Activated CD8-positive, alpha-beta memory T cell treated with anti-CD3 and anti-CD28 coated beads for 36 hours (primary cell): ENCODE data around the gene ANGPTL2. TPM values are rescaled to one million over a fixed set of nuclear protein-coding genes. Genes with fewer than 3 reads are reported as not detected.

Experiments used
- CTCF ChIA-PET: fragments of 350-600 bp; sonication (Branson Sonifier 250); formaldehyde crosslinking; loops from one replicate; lab custom pipeline; 2021; ENCODE audit warnings: antibody characterized with exemption; lab: Charles Lee
- POLR2A ChIA-PET: fragments of 350-600 bp; sonication (Branson Sonifier 250); formaldehyde crosslinking; loops from one replicate; lab custom pipeline; 2021; ENCODE audit warnings: antibody characterized with exemption; lab: Charles Lee
- total RNA-seq, 2 experiments: library from RNA; stranded (reverse); gene quantifications; one replicate each; pipeline ENCODE4 v1.2.3, GENCODE V29; 2021

The ANGPTL2 gene
- total RNA-seq, 2 experiments from 2014 or later: not detected

DNA sequence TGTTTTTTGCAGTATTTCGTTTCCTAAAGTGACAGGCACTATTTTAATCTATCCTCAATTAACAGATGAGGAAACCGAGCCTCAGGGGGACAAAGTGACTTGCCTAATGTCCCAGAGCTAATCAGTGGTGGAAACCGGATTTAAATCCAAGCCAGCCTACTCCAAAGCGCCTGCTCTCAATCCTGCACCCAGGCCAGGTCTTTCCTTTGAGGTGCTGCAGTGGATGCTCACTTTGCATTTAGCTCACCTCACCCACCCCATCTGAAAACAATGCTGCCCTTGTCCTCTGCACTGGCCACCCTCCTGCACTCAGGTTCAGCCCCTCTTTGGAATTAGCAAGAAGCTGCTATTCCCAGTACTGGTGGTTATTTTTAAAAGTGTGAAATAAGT is 16.0 kb downstream of the ANGPTL2 start:
- ChIA-PET POLR2A (no interaction called here), CTCF (no interaction called here)

DNA sequence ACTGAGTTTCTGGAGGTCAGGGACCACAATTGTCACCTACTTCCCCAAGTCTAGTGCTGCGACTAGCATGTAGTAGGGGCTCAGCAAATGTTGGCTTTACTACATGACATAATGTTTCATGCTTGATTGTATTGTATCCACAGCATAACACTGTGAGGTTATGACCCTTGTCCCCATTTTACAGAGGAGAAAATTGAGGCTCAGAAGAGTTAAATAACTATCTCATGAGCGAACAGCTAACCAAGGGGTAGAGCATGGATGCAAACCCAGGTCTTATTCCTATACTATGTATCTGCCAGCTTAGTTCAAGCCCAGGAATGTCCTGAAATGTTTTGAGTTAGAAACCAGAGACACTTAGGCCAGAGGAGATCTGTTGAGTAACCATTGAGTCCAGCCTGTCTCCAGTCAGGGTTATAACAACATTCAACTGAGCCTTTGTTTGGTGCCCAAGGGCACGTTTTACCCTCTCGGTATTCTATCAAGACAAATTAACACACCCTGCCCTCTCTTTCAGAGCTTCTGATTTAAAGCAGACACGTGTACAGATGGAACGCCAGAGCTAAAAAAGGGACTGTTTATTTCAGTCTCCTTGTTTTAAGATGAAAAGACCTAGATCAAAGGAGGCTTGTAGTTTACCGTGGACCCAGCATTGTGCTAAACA is 16.5 kb downstream of the ANGPTL2 start:
- ChIA-PET POLR2A (no interaction called here), CTCF (no interaction called here)

DNA sequence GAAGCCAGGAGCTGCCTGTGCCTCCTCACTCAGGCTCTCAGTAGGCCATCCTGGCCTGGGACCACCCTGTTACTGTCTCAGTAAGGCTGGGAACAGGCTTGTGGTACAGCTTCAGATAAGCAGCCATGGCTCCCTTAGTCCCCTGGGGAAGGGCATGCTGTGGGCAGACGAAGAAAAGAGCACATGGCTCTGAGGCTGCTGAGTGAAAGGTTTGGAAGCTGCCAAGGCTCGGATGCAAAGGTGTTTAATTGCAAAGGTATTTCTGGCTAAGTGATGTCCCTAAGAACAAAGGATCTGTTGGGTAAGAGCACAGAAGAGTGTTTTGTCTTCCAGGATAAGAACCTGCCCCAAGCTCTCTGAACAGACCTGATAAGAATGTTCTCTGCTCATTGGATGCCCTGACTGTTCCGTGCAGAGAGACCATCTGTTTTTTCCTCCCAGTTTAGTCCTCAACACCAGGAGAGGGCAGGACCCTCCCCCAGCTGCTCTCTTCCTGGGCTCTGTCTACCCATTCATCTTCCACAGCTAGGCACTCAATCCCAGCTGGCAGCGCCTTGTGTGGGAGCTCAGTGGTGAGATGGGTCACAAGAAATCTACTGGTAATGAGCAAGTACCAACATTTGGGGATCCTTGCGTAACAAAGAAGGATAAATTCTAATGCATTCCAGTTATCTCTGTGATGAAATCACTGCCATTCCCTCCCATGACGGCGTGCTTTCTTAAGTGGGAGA is 17.7 kb downstream of the ANGPTL2 start:
- ChIA-PET CTCF (no interaction called here), POLR2A (no interaction called here)

DNA sequence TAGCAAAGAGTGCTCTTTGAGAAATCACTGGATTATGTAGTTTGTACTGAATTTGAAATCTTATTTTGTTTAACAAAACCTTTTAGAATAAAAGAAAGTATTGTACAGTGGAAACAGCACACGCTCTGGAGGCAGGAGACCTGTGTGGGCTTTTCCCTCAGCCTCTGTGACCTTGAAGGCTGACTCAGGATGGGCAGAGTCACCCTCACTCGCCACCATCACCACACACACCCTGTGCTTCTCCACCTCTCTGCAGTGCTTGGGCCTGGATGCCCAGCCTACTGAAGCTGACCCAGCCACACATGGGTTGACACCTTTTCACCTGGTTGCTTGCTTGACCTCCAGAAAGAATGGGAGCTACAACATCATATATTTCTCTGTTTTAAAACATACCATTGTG is 19.6 kb downstream of the ANGPTL2 start:
- CTCF ChIA-PET: no interaction called here

DNA sequence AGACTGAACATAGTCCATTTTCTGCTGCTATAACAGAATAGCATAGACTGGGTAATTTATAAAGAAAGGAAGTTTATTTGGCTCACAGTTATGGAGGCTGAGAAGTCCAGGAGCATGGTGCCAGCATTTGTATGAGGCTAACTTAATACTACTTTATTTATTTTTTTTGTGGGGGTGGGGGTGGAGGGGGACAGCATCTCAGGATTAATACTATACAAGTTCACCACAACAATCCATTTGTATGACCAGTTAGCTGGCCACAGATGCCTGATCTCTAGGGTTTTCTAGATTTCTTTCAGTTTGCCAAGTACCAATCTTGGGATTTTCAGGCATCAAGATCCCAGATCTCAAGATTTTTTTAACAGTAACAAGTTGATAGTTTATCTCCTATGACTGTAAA is 20.3 kb downstream of the ANGPTL2 start:
- ChIA-PET CTCF (no interaction called here), POLR2A (no interaction called here)

More for the DNA sequence above, 19.6 kb downstream of the ANGPTL2 start:
- POLR2A ChIA-PET: no interaction called here

DNA sequence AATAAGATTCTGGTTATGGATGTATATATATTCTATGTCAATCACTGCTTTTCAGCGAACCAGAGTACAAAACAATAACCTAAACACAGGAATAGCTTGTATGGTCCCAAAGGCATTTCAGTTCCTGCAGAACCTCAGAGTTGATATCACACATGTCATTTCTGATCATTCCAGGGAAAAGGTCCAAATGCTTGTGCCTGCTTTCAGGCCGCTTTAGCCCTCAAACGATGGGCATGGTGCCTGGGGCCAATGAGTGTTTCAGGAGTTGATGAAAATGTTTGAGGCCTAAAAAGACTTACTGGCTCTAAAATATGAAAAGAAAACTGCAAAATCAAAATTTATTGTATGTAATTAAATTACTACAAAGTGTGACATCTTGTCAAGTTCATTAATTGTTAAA is 22.8 kb downstream of the ANGPTL2 start:
- ChIA-PET POLR2A (no interaction called here), CTCF (no interaction called here)

DNA sequence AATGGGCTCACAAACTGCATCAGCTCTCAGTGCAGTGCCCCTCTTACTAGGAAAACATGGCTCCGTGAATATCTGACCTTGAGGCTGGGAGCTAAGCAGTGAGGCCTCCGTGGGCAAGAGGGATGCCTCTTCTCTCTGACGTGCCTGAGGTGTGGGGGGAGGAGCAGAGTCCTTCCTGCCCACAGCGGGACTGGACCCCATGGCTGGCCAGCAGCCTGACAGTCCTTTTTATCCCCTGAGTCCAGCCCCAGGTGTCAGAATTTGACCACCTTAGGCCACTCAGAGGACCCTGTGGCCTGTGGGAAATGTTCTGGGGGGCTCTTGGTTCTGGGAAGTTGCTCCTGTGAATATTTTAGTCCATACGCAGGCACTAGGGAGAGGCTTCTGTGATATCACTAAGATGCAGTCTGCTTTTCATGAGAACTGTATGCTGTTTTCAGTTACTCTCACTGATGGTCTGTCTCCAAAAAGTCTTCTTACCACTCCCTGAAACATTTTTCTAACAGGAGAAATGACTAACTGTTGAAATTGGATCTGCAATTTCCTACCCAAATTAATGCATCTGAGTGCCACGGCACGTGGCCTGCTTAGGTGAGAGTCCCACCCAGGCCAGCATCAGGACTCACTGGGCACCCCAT is 23.4 kb downstream of the ANGPTL2 start:
- POLR2A ChIA-PET: no interaction called here
- CTCF ChIA-PET: no interaction called here

DNA sequence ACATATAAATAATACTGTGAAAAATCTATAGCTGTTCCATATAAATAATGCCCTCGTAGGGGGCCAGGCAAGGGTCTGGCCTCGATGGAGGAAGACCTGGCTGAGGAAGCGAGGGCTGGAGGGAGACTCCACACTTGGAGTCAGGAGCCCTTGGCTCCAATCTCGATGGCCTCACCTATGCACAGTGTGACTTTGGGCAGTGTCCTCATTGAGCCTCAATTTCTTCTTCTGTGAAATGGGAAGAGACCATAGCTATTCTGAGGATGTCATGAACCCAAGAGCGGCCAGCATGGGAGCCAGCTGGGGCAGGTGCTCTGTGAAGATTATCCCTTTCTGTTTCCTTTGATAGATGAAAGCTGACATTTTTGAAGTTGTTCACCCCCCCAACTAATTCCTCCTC is 24.8 kb downstream of the ANGPTL2 start:
- POLR2A ChIA-PET: no interaction called here
- CTCF ChIA-PET: no interaction called here

DNA sequence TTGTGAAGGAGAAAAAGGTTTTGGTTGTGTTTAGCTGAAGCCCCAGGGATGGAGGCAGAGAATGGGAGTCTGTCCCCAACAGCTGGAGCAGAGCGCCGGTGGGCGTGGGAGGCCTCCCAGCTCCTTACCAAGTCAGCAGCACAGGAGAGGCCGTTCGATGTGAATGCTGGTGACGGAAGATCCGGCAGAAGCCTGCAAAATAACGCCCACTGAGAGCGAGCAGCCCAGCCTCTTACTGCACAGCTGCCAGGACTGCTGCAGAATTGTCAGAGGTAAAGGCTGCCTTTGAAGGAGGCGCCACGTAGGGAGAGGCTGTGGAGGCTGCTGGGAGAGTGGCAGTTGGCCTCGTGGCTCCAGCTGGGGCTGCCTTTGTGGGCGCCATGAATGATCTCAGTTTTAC is 26.2 kb downstream of the ANGPTL2 start:
- ChIA-PET POLR2A (no interaction called here), CTCF (no interaction called here)

DNA sequence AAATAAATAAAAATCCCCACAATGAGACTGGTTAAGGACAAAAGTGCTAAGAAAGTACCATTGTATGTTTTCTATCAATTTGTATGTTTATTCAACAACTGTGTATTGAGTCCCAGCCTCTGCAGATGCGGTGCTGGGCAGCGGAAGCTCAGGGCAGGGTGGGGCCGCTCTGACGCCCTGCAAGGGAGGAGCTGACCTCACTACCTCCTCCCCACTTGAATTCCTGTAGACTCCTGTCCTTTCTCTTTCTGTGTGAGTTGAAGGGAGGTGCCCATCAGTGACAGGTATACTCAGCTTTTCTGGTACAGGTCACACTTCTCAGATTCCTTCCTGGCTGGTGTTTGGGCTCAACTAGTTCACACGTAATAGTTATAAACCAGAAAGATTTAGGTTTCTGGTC is 27.0 kb downstream of the ANGPTL2 start:
- ChIA-PET CTCF (no interaction called here), POLR2A (no interaction called here)

DNA sequence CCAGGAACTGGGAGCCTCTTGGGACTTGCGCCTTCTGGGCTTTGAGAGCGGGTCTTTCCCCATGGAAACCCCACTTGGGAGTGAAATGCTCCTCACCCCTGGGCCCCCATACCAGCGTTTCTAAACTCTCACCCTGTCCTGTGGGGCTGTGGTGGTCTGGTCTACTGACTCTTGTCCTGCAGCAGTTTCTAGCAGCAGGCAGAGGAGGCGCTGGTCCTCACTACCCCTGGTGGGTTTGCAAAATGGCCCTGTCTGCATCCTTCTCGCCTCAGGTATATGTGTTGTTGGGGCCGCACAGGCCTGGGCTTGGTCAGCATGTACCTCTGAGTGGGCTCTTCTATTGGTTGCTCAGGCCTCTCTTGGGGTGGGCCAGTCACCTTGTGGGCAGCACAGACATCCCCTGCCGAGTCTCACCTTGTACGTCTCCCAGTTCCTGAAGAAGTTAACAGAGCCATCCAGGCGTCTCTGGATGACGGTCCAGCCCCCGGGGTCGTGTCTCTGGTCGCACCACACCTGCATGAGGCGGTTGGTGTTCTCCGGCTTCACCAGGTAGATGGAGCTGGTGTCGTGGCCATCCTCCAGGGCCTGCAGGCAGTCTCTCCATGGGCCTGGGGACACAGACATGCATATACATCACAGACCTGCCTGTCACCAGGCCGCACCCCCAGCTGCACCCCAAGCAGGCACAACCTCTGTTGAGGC is 29.0 kb downstream of the ANGPTL2 start:
- ChIA-PET POLR2A (no interaction called here), CTCF (no interaction called here)

DNA sequence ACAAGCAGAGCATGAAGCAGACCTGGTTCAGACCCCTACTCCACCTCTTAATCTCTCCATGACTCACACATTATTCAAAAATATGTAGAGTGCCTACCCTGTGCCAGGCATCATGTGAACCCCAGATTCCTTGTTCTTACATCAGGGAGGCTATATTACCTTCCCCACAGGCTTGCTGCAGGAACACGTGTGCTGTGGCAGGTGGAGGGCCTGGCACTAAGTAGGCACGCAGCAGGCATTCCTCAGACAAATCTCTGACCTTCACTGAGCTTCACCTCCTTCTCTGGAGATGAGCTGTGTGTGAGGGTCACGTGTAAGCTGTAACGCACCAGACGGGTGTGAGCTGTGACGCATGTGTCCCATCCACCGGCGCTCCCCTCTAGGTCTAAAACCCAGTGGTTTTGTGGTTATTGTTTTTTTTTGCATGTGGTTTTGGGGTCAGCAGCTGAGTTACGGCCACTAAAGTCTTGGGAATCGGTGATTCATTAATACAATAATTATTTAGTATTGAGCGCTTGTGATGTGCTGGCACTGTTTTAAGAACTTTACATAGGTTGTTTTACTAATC is 30.3 kb downstream of the ANGPTL2 start:
- ChIA-PET CTCF (no interaction called here), POLR2A (no interaction called here)

DNA sequence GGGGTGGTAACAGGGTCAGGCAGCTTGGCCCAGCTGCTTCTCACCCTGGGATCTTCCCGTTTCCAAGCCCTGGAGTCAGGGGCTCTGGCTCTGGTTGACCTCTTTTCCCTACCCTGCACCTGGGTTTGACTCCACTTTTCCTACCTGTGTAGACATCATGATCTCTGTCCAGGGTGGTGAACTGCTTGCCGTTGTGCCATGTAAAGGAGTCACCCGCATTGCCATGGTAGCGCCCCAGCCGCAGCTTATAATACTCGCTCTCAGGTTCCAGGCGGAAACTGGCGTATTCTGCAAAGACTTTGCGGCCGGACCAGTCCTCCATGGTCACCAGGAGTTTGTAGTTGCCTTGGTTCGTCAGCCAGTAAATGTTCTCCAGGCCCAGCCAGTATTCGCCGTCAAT is 30.9 kb downstream of the ANGPTL2 start:
- POLR2A ChIA-PET: no interaction called here
- CTCF ChIA-PET: no interaction called here

DNA sequence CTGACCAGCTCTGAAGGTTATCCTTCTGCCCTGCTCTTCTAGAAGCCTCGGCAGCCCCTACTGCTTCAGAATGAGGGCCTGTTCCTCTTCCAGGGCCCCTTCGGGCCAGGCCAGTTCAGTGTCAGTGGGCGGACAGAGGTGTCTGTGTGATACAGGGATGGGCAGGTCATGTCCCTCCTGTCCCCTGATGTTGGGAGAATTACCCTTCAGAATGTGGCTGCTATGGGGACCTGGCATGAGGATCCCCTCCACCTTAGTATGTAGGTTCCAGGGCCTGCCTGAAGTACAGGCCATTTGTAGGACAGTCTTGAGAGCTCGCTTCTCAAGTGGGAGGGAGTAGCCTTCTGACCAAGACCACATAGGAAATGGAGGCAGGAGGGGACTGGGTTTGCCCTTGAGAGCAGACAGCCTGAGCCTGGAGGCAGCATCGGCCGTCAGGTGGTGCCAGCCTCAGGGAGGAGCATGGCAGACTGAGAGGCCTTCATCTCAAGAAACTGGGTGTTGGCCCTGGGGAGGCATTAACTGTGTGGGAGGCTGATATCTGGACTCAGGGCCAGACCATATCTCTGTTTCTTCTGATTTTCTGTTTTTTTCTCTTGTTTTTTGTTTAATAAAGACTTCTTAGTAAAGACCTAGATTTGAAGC is 32.0 kb downstream of the ANGPTL2 start:
- CTCF ChIA-PET: no interaction called here
- POLR2A ChIA-PET: no interaction called here

DNA sequence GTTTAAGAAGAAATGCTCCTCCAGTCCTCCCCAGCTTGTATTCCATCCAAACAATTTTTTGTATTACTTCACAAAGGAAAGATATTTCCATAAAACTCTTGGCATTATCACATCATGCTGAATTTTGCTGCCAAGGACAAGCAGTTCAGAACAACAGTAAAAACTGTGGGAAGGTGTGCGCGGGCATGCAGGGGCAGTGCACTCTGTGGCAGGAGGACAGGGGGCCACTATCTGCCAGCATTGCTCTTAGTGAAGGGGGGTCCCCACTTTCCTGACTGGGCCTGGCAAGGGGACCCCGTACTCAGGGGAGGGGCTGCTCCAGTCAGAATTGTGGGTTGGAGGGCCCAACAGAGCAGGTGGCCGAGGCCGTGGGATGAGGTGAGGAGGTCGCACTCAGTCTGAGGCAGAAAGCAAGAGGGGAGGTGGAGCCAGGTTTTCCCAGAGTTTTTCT is 32.8 kb downstream of the ANGPTL2 start:
- ChIA-PET POLR2A (no interaction called here), CTCF (no interaction called here)

DNA sequence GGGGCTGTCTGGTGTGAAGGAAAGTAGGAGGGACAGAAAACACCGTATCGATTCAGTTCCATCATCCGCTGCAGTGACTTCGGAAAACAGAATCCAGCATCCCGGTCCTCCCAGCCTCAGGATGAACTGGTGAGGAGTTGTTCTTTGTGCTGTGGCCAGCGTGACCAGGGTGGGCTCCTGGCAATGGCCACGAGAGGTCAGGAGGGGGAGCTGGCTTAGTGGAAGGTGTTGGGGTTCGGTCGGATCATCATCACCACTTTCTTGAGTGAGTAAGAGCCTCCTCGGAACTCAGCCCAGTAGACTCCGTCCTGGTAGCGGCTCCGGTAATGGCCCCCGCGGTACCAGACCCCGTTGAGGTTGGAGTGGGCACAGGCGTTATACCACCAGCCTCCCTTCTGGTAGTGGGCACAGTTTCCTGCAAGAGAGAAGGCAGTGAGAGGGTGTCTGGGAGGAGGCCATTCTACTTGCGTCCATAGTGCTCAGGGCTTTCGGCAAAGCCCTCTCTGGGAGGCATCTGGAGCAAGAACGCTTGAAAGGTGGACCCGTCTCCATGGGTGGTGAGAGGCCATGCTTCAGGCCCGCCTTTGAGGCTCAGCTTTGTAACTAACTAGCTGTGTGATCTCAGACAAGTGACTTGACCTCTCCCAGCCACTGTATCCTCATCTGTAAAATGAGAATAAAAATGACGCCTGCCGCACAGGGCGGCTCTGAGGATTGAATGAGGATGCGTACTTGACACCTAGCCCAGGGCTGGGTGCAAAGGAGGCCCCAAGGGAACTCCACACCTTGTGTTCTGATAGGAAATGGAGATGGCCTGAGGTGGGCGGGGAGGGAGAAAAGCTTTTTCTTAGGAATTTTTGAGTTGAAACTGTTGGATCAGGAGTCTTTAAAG is 33.5 kb downstream of the ANGPTL2 start:
- CTCF ChIA-PET: no interaction called here
- POLR2A ChIA-PET: no interaction called here

DNA sequence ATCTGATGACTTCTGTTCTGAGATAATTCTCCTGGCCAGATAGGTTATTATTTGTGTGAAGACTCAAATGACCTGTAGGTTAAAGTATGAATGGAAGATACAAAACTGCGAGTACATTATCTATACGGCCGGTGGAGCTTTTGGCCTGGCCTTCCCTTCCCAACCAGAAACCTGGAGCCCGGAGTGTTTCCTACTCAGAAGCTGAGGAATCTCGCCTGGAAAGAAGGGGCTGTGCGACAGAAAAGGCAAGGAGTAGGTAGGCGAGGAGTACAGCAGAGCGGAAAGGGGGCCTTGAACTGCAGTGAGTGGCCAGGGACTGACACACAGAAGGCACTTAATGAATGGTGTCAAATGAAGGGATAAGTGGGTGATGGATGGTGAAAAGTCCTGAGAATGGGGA is 34.6 kb downstream of the ANGPTL2 start:
- POLR2A ChIA-PET: no interaction called here

DNA sequence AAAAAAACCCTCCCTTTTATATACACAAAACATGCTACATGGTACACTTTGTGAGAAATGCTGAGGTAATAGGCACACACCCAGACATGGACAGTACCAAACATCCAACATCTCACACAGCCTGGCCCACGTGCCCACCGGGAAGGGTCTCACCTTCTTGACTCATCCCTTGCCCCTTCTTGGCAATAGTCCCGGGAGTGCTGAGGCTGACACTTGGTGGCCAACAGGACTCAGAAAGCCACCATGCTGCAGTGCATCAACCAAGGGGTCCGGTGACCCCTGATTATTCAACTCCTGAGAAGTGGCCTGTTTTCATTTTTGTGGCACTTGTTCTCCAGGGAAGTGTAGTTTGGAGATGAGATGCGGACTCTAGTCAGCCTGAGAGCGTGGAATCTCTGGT is 35.0 kb downstream of the ANGPTL2 start:
- ChIA-PET POLR2A (no interaction called here), CTCF (no interaction called here)

More for the DNA sequence above, 34.6 kb downstream of the ANGPTL2 start:
- CTCF ChIA-PET: no interaction called here

DNA sequence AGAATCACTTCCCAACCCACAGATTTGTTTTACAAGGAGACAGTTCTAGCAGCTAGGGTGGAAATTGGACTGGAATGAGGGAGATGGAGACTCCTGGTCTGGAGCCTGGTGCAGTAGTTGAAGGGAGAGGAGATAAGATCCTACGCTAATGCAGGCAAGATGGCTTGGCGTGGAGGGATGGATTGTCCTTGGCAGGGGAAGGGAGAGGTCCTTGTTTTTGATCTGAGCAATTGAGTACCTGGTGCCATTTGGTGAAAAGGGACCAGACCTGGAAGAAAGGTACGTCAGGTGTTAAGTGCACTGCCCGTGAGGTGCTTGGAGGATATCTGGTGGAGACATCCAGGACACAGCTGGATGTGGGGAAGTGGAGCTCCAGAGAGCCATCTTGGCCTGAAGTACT is 35.7 kb downstream of the ANGPTL2 start:
- POLR2A ChIA-PET: no interaction called here
- CTCF ChIA-PET: no interaction called here
